Islet of Langerhans (tissue), 1 donor: ENCODE measurements around the gene TBX2.

Source experiments
- FAIRE-seq: peaks from one replicate; lab custom pipeline; 2011; peaks lifted over from hg19 to GRCh38; lab: Jason Lieb, UNC

The TBX2 gene

DNA sequence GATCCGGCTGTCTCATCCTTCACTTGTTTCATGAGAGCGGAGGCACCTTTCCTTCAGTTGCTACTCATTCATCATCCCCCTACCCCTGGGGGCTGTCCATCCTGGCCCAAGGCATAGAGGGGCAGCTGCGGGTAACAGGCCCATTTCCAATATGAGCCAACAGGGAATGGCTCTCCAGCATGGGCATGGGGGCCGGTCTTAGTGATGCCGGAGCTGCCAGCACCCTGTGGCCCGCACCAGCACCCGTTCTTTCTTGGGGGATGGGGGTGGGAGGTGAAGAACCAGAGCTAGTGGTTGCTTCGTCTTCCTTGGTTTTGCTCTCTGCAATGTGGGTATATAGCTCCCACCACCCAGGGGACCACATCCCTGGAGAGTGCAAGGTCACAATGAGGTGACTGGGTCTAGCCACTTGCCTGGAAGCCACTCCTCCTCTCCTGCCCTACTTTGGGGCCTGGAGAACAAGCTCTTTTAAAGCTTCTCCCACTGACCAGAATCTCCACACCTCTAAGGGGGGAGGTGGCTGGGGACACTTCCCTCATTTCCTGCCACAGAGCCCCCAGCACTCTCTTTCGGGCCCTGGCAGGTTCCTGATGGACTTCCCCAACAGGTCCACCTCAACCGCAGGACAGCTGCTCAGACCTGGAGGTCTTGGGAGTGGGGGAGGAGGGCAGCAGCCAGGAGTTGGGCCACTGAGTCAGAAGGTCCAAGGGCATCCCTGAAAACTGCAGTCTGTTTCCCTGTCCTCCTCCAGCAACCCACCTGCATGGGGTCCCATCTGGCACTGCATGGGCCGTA is 11.9 kb upstream of the TBX2 start:
- FAIRE-seq, result no peak

DNA sequence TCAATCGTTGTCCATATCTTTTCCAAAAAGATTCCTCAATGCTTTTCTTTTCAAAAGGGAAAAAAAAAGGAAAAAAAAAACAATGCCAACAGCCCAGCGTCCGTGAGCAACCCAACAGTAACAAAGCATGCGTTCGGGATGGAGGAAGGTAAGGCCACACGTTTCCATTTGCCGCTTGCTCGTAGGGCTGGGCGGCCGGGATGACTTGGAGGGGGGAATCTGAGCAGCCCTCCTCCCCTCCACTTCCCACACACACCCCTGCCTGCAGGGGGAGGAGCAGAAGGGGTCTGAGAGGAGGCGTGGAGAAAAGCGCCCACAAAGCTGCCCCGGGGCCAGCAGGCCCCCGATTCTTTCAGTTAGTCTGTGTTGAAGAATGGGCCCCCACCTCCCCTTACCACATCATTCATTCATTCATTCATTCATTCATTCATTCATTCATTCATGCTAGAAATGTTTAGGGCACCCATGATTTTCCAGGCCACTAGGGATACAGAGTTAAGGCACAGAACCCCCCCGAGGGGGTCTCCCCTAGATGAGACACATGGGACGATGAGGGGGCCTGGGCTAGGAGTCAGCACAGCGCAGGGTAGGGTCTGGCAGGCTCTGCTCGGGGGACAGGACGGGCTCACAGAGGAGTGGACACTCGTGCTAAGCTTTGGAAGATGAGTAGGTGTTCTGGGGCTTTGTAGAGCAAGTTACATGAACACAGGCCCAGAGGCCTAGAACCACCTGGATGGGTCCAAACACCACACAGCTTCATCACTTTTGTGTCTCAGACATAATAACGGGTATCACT is 10.9 kb upstream of the TBX2 start:
- FAIRE-seq, result no peak

DNA sequence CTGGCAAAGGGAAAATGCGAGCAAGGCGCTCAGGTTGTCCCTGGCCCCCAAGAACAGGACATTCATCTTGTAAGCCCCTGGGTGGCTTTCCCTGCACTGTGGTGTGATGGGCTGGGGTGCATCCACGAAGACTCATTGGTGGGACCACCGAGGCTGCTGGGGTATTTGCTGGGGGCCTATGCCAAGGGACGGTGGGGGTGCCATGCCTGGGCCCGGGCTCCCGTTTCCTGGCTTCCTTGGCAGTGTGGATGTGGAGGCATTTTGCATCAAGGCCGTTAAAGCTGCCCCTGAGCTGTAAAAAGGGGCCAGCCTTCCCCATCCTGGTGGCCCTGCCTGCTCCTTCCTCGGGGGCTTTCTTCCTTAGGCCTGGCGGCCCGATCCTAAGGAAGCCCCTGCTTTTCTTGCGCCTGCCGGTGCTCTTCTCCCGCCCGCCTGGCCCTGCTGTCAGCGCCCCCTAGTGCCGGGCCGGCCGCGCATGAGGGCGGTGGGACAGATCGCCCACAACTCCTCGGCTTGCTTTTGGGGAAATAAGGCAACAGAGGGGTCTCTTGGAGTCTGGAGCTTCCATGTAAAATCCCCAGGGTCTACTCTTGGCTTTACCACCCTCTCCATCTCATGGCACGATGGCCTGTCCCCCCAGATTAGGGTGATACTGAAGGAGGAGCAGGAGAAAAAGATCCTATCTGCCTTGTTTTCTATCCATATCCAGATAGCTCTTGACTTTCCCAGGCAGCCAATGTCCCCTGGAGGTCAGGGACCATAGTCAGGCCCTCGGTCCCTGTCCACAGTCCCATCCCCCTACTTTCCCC is 9.8 kb upstream of the TBX2 start:
- FAIRE-seq, result no peak

DNA sequence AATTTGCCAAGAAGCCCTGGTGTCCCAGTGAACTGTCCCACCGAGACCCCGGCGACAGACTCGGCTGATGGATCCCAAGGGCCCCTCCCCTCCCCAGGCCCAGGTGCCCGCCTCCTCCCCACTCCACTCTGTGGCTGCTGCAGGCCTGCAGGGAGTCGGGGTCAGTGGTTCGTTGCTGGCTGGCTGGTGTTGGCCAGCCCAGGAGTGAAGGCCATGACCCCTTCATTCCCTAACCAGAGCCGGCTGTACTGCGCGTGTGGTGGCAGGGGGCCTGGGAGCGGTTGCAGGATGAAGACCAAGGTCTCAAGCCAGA is 9.2 kb upstream of the TBX2 start:
- no peak for FAIRE-seq

DNA sequence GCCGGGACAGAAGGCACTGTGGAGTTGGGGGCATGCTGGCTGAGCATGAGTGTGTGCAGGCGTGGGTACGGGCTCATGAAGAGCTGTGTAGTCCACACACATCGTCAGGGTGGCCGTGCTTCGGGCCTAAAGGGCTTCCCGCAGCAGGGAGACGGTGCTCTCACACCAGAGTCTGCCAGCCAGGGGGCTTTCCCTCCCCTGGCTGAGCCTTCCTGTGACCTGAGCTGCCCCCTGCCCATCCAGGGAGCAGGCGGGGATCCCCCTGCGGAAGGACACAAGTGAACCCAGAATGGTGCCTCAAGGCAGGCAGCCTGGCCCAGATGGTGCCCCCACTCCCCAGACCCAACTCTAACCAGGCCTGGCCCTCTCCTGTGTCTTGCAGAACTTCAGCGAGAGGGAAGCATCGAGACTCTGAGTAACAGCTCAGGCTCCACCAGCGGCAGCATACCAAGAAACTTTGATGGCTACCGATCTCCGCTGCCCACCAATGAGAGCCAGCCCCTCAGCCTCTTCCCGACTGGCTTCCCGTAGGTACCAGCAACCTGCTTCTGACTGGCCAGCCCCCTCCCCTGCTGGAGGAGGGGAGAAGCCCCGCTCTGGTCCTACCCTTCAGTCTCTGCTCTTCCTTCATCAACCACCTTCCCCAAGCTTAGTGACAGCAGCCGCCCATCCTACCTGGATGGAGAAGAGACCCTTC is 7.9 kb upstream of the TBX2 start:
- FAIRE-seq, result no peak

DNA sequence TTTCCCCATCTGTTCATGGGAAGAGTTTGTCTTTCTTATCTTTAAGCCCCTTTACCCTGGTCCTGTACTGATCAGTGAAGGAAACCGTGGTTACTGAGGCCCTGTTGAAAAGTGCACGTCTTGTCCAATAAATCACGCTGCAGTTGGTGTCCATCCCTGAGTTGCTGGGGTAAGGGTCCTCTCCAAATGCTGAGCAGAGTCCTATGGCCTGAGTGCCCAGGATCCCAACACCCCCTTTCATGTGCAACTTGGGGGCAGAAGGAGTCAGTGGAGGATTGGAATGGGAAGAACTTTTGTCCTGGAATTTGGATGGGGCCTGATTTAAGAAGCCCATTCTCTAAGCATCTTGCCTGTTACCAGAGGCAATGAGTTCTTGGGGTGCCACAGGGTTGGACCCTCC is 7.0 kb upstream of the TBX2 start:
- FAIRE-seq, result no peak

DNA sequence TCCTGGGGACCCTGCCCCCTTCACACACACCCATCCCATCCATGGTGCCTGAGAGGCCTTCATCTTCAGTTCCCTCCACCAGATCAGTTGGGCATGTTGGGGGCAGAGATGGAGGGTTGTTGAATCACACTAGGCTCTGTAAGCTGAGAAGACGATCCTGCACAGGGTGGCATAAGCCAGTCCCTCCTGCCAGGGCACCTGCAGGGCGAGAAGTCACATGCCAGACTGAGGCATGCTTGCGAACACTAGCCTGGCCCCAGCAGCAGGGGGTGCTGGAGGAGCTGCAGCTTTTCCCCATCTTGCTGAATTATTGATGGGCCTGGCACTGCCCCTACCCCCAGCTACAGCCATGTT is 6.1 kb upstream of the TBX2 start:
- no peak for FAIRE-seq

DNA sequence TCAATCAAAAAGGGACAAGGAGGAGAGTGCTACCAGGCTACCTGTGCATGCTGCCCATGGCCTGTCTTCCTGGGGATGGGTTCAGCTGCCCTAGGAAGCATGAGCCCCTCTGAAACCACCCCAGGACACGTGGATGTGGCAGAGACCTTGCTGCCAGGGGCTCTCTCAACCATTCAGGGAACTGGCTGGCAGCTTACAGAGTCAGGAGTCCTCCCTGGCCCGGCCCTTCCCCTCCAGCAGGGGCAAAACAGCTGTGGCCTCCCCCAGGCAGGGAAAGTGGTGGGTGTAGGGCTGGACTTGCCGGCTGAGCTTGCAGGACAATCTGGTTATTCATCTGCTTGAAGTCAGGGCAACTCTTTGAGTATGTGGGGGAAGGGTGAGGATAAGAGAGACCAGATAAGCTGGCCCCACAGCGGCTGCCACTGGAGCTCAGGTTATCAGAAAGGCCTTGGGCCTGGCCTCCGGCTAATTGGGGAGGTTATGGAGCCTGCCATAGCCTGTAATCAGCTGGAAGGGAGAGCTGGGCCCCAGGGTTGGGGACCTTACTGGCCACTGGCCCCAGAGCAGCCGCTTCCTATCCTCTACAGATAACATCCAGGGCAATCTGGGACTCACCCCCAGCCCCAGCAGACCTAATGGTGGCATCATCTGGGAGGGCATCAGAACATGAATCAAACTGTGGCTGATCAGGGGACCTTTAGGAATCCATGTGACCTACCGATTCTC is 5.6 kb upstream of the TBX2 start:
- FAIRE-seq, result no peak

DNA sequence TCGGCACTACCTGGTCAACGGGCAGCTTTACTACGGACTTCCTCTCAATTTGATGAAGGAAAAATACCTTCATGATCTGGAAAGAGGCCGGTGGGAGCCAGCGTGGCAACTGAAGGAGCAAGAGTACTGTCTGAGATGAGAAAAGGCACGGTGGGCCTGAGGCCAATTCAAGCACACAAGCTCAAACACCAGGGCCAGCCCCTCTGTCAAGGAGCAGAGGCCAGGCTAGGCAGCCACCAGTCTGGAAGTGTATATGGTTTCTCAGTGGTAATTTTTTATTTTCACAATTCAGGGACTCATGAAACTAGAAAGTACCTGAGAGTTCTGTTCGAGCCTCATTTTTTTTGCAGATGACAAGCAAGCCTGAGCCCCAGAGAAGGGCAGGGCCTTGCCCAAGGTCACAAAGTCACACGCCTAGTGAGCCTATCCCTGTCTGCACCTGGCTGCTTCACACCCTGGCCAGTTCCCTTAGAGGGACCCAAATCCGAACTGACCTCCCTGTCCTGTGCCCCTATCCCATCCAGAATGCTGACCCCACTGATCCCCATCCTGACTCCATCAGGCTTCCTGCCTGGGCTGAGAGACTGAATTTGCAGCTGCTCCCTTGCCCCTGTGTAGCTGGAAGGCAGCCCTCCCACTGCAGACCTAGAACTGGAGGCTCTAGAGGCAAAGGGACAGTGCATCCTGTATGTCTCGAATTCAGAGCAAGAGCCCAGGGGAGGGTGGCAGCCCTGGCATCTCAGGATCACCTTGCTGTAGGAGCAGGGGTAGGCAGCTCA is 4.8 kb upstream of the TBX2 start:
- FAIRE-seq, result no peak

DNA sequence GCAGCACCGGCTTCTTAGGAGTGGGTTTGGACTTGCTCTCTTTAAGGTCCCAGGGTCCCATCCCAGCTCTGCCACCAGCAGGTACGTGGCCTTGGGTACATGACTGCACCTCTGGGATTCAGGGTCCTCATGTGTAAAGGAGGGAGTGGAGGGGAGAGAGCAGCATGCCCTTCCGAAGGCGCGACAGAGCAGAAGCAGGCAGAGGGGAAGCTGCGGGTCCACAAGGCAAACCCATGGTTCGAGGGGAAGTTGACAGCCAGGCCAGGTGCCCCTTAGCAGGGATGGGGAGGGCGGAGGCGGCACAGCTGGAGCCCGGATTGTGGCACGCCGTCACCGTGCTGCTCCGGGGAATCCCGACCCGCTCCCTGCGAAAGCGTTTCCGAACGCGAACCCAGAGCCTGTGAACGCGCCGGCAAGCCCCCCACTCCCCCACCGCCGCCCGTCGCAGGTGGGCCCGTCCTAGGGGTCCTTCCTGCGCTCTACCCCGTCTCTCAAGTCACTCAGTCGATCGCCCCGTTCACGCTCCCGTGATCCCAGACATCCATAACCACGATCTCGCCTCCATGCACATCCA is 4.1 kb upstream of the TBX2 start:
- no peak for FAIRE-seq

DNA sequence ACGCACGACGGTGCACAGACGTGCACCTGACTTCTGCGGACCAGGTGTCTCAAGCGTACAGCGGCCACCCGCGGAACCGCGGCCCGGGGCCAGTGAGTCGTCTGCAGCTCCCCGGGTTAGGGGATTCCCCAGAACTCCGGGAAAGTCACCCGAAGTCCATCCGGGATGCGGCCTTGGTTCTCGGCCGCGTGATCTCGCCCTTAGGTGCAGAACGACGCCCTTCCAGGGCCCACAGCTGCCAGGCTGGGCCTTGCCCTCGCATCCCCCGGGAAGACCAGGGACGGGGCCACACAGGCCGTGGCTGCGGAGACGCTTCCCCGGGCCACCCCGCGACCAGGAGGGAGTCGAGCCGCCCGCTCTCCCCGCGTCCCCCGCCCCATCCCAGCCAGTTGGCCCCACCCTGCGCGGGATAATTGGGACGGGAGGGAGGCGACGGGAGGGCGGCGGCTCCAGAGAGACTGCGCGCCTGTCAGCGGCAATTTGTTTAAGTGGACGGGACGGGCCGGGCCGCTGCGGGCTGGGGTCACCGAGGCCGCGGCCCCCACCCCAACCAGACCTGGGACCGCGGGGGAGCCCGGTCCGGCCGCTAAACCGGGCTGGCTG is 3.6 kb upstream of the TBX2 start:
- no peak for FAIRE-seq

DNA sequence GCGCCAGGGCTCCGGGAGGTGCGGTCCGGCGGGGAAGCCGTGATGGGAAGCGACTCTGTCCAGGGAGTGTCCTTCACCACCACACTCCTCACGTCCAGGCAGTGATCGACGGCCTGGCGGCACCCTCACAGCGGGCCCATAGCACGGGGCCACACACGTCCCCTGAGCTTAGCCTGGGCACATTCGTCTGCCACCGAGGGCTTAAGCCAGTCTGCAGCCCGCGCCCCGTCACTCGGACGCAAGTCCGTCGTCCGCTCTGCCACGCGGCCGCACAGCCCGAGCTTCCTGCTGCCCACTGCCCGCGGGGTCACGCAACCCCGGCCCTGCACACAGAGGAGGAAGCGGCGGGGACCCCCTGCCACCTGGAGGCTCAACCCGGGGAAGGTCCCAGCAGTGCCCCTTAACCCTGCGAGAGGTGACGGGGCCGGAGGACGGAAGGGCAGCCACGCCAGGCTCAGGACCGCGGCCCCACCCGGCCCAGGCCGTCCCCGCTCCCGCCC is 3.0 kb upstream of the TBX2 start:
- no peak for FAIRE-seq

DNA sequence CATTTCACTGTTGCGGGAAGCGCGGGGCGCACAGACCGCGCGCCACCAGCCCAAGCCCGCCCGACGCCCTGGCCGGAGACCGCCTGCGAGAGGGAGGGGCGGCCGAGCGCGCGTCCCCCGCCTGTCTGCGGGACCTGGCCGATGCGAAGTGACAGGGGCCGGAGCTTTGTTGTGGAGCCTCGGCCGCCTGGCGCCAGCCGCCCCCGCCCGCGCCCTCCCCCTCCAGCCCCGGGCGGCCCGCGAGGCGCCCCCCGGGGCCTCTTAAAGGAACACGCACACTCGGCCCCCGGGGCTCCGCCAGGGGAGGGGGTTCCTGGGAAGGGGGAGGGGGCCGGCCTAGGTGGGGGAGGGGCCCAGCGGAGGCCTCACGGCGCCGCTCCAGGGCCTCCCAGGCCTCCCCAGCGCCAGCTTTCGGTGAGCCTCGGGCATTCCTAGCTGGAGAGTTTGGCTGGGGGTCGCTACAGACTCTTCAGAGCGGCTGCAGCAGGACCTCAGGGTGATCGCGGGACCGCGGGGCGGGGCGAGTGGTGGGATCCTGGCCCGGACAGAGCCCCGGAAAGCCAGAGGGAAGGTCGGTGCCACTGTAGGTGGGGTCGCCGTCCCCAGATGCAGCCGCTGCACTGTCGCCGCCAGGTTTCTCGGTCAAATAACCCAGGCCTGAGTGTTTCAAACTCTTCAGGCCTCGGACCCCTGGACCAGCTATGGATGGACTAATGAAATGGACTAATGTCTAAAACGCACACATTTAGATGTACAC is 2.4 kb upstream of the TBX2 start:
- no peak for FAIRE-seq

DNA sequence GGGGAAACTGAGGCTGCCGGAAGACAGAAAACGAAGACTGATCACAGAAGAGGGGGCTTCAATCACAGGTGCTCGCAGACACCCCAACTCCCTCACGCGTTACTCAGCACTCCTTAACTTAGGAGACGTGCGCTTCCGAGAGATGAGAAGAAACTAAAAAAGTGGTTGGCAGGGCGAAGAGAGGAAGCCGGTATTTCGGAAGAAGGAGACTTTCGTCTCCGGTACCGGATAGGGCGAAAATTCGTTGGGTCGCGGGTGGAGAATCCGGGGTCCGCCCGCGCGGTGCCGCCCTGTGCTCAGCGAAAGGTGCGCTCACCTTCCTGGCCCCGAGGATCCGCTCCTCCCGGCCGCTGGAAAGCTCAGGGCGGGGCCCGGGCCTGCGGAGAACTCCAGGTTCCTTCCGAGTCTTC is 917 bp upstream of the TBX2 start:
- FAIRE-seq, result no peak

DNA sequence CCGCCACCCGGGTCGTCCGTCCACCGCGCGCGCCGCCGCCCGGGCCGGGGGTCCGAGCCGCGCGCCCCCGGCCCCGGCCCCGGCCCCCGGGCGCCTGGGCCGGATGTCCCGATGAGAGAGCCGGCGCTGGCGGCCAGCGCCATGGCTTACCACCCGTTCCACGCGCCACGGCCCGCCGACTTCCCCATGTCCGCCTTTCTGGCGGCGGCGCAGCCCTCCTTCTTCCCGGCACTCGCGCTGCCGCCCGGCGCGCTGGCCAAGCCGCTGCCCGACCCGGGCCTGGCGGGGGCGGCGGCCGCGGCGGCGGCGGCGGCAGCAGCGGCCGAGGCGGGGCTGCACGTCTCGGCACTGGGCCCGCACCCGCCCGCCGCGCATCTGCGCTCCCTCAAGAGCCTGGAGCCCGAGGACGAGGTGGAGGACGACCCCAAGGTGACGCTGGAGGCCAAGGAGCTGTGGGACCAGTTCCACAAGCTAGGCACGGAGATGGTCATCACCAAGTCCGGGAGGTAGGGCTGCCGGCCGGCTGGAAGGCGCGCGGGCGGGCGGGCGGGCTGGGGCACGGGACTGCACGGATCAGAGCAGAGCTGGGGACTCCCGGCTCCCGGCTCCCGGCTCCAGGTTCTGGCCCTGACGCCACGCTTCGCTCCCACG is 548 bp downstream of the TBX2 start:
- no peak for FAIRE-seq

DNA sequence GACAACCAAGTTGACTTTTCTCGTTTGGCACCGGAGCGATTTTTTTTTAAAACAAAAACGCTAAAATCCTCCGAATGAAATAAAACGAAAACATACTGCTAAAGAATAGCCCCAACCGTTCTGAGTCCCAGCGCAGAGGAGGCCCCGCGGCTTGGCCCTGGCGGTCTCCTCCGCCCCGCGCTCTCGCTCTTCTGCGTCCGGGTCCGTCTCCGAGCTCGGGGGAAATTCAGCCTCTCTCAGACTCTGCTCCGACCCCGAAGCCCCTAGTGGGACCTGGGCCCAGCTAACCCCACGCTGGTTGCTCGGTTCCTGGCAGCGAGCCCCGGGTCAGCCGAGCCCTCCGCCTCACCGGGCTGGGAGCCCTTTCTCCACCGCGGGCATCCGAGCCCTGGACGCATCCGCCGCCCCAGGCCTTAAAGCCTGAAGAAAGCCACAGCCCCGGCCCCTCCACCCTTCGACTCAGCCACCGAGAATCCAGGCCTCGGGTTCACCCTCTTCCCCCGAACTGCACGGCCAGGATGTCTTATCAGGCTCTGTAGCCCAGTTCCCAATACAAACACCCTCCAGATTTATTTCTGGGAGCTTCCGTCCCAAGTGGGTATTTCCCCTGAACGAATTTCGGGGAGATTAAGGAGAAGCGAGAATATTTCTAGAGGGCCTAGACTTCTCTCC is 1.2 kb downstream of the TBX2 start:
- no peak for FAIRE-seq

DNA sequence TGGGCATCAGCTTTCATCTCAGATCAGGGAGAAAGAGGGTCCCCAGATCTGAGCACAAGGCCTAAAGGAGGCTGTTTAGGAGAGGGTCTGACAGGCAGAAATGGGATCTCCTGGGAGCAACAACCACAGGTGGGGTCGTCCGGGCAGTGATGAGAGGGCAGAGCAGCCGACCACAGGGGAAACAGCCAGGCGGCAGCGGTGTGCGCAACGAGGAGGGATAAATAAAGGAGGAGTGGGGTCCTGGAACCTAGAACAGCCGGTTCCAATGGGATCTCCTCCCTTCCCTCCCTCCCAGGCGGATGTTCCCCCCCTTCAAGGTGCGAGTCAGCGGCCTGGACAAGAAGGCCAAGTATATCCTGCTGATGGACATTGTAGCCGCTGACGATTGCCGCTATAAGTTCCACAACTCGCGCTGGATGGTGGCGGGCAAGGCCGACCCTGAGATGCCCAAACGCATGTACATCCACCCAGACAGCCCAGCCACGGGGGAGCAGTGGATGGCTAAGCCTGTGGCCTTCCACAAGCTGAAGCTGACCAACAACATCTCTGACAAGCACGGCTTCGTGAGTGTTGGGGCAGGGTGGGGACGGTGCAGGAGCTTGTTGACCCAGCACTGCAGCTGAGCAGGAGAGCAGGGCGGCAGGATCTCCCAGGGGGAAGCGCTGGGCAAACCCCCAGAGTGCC is 1.9 kb downstream of the TBX2 start:
- no peak for FAIRE-seq

DNA sequence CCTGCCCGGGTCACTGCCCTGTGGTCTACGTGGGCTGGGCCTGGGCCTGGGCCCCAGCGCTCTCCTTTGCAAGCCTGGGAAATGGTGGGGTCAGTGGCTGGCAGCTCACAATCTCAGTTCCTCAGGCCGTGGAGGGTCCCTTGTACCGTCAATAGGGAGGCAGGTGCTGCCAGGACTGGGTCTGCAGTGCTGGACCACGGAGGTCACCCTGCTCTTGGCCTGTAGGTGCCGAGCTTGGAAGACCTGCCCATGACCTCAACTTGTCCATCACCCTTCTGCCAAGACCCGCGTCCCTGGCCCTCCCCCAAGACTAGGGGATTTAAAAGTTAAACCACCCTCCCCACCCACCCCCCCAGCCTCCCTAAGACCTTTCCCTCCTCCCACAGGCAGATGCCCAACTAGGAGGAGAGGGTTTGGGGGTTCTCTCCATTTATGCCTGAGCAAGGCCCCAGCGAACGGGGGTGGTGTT is 2.5 kb downstream of the TBX2 start:
- FAIRE-seq, result no peak
